ENCODE measurements around the gene TNRC6A.
A peak's percentile ranks its signal among the peaks of the same experiment; 100 is the strongest.
"Not testable (repeated sequence)": the region's sequence is repeated elsewhere in the genome, so short reads cannot be mapped to it uniquely, and the experiment has no call there.

The TNRC6A gene

GRCh38 chr16:24723663-24724062 lies 5.8 kb upstream of the TNRC6A start:
- no peak for DNase-seq (ENCODE audit: low read depth in 2 of 2, low spot score in 1 of 2)

- no peak for DNase-seq (ENCODE audit: low read depth in 2 of 2, low spot score in 1 of 2)
These were observed 1.4 kb upstream of the TNRC6A start for GRCh38 chr16:24728011-24728410.

GRCh38 chr16:24728891-24729242 lies 584 bp upstream of the TNRC6A start:
- DNase-seq (ENCODE audit: low read depth in 2 of 2, low spot score in 1 of 2): peak in 1 of 2 donors; percentile 0

- DNase-seq (ENCODE audit: low read depth in 2 of 2, low spot score in 1 of 2): peak in 1 of 2 donors; percentile 8
These were observed 732 bp downstream of the TNRC6A start for GRCh38 chr16:24729951-24730815.

GRCh38 chr16:24730914-24731313 lies 1.5 kb downstream of the TNRC6A start:
- DNase-seq (ENCODE audit: low read depth in 2 of 2, low spot score in 1 of 2): no peak

- DNase-seq (ENCODE audit: low read depth in 2 of 2, low spot score in 1 of 2): no peak
These were observed 2.4 kb downstream of the TNRC6A start for GRCh38 chr16:24731722-24732419.

- no peak for DNase-seq (ENCODE audit: low read depth in 2 of 2, low spot score in 1 of 2)
These were observed 4.9 kb downstream of the TNRC6A start for GRCh38 chr16:24734382-24734781.

- no peak for DNase-seq (ENCODE audit: low read depth in 2 of 2, low spot score in 1 of 2)
These were observed 7.3 kb downstream of the TNRC6A start for GRCh38 chr16:24736758-24737157.

GRCh38 chr16:24737391-24737871 lies 8.0 kb downstream of the TNRC6A start:
- DNase-seq (ENCODE audit: low read depth in 2 of 2, low spot score in 1 of 2): no peak

- no peak for DNase-seq (ENCODE audit: low read depth in 2 of 2, low spot score in 1 of 2)
These were observed 8.6 kb downstream of the TNRC6A start for GRCh38 chr16:24737916-24738594.

- DNase-seq (ENCODE audit: low read depth in 2 of 2, low spot score in 1 of 2): no peak
These were observed 9.4 kb downstream of the TNRC6A start for GRCh38 chr16:24738895-24739294.

- no peak for DNase-seq (ENCODE audit: low read depth in 2 of 2, low spot score in 1 of 2)
These were observed 12.4 kb downstream of the TNRC6A start for GRCh38 chr16:24741862-24742261.

- DNase-seq (ENCODE audit: low read depth in 2 of 2, low spot score in 1 of 2): not testable (repeated sequence)
These were observed 13.2 kb downstream of the TNRC6A start for GRCh38 chr16:24742610-24743009.

GRCh38 chr16:24745391-24745790 lies 15.9 kb downstream of the TNRC6A start:
- no peak for DNase-seq (ENCODE audit: low read depth in 2 of 2, low spot score in 1 of 2)

GRCh38 chr16:24745791-24746190 lies 16.3 kb downstream of the TNRC6A start:
- DNase-seq (ENCODE audit: low read depth in 2 of 2, low spot score in 1 of 2): no peak

- DNase-seq (ENCODE audit: low read depth in 2 of 2, low spot score in 1 of 2): no peak
These were observed 18.0 kb downstream of the TNRC6A start for GRCh38 chr16:24747441-24747840.

GRCh38 chr16:24748242-24748641 lies 18.8 kb downstream of the TNRC6A start:
- DNase-seq (ENCODE audit: low read depth in 2 of 2, low spot score in 1 of 2): no peak

- DNase-seq (ENCODE audit: low read depth in 2 of 2, low spot score in 1 of 2): no peak
These were observed 19.9 kb downstream of the TNRC6A start for GRCh38 chr16:24749310-24749709.

GRCh38 chr16:24749872-24750271 lies 20.4 kb downstream of the TNRC6A start:
- not testable (repeated sequence) for DNase-seq (ENCODE audit: low read depth in 2 of 2, low spot score in 1 of 2)

GRCh38 chr16:24753000-24753399 lies 23.5 kb downstream of the TNRC6A start:
- no peak for DNase-seq (ENCODE audit: low read depth in 2 of 2, low spot score in 1 of 2)

GRCh38 chr16:24753437-24753836 lies 24.0 kb downstream of the TNRC6A start:
- DNase-seq (ENCODE audit: low read depth in 2 of 2, low spot score in 1 of 2): no peak

- DNase-seq (ENCODE audit: low read depth in 2 of 2, low spot score in 1 of 2): no peak
These were observed 25.1 kb downstream of the TNRC6A start for GRCh38 chr16:24754543-24754942.
